ENCODE measurements around the gene INF2.
A peak's percentile ranks its signal among the peaks of the same experiment; 100 is the strongest.

INF2 gene

DNA sequence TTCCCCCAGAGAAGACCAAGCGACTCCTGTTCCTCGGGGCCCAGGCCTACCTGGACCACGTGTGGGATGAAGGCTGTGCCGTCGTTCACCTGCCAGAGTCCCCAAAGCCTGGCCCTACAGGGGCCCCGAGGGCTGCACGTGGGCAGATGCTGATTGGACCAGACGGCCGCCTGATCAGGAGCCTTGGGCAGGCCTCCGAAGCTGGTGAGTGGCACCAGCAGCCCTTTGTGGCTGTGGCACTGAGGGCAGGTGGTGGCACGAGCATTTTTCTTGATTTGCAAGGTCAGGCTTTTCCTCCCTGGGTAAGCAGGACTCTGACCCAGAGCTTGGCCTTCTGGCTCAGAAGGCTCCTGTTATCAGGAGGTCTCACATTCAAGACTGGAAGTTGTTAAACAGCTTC, 66.2 kb downstream of the INF2 start:
- no peak for DNase-seq

DNA sequence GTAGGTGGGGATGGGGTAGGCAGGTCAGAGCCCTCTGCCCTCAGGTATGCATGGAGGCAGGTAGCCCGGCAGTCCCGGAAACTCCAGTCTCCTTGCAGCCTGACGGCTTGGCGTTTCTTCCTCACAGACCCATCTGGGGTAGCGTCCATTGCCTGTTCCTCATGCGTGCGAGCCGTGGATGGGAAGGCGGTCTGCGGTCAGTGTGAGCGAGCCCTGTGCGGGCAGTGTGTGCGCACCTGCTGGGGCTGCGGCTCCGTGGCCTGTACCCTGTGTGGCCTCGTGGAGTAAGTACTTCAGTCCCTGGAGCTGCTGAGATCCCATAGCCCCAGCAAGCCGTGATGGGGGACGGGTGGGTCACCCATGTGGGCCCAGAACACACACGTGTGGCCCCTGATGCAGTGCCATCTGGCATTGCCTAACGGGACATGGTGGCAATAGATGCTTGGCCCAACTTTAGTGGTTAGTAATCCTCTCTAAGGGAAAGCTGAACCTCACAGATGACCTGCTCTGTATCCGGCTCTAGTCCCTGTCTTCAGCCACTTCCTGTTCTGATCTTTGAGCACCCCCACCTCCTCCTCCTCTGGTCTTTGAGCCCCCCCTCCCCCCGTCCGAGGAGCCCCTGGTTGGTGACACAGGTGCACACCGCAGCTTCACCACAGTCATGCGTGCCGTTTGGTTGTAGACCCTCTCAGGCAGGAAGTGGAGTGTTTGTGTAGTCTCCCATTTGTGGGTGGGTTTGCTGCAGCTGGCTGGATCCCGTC, 67.2 kb downstream of the INF2 start:
- no peak for DNase-seq

DNA sequence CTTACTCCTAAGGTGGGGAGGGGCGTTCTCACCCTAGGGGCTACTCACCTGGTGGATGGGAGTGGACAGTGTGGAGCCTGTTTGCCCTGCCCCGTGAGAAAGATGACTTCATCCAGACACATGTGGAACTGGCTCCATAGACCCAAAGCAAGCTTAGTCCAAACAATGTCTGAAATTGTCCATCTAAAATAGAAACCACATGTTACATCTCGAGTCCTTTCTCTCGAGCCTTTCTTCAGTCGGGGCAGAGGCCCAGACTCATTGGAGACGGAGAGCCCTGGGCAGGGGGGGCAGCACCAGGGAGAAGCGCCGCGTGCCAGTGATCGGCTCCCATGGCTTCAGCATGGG, 67.8 kb downstream of the INF2 start:
- no peak for DNase-seq

DNA sequence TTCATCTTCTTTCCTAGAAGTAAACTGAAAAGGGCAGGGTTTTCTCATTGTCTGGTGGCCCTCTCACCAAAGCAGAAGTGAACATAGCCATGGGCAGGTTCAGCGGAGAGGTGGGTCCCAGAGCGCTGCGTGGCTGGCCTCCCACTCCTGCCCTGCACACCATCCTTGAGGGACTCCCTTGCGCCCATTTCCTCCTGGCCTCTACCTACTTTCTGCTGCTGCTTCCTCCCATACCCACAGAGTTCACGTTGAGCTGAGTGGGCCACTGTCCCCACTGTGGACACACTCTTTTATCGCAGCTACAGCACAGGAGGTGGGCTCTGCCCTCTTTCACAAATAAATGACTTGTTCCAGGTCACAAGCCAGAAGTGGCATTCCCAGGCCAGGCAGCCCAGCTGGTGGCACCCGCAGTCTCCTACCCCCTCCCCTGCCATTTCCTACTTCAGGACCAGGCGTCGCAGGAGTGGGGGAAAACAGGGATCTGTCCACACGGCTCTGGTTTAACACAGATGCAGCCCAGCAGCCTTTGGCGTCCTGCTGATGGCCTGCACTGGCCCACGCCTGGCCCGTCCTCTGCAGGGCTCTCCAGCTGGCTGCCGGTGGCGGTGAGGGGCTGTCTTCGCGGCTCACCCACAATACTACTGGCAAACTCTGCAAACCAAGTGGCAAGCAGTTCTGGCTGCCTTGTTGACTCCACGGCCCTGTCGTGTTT, 68.4 kb downstream of the INF2 start:
- DNase-seq, result no peak

DNA sequence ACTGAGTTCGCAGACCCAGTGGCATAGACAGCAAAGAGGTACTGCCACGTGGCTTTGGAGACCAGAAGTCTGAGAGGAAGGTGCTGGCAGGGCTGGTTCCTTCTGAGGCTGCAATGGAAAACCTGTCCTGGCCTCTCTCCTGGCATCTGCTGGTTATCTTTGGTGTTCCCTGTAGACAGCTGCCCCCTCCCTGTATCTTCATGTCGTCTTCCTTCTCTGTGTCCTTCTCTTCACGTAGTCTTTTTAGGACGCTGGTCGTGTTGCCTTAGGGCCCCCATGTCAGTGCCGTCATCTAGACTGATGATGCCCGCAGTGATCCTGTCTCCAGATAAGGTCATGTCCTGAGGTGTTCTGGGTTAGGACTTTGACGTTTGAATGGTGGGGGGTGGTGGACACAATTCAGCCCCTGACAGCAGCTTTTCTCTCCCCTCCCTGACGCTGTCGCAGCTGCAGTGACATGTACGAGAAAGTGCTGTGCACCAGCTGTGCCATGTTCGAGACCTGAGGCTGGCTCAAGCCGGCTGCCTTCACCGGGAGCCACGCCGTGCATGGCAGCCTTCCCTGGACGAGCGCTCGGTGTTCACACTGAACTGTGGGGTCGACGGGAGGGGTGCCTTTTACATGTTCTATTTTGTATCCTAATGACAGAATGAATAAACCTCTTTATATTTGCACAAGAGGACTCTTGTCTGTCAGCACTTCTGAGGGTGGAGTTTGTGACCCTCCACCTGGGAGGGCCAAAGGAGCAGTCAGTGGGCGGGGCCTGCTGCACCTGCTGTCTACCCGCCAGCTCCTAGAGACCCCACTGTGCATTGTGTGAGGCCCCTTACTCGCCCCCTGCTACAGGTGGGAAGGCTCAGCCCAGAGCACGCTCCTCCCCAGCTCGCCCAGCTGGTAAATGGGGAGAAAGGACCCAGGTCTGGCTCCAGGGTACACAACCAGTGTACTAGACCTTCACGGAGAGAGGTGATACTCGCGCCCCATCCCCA, 69.9 kb downstream of the INF2 start:
- no peak for DNase-seq

DNA sequence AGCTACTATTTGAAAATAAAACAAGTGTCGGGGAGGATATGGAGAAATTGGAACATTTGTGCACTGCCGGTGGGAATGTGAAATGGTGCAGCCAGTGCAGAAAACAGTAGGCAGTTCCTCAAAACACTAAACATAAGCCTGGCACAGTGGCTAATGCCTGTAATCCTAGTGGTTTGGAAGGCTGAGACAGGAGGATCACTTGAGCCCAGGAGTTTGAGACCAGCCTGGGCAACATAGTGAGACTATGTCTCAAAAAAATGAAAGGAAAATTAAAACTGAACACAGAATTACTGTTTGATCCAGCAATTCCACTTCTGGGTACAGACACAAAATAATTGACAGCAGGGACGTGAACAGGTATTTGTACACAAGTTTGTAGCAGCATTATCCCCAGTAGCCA, 76.1 kb downstream of the INF2 start:
- DNase-seq, result no peak

DNA sequence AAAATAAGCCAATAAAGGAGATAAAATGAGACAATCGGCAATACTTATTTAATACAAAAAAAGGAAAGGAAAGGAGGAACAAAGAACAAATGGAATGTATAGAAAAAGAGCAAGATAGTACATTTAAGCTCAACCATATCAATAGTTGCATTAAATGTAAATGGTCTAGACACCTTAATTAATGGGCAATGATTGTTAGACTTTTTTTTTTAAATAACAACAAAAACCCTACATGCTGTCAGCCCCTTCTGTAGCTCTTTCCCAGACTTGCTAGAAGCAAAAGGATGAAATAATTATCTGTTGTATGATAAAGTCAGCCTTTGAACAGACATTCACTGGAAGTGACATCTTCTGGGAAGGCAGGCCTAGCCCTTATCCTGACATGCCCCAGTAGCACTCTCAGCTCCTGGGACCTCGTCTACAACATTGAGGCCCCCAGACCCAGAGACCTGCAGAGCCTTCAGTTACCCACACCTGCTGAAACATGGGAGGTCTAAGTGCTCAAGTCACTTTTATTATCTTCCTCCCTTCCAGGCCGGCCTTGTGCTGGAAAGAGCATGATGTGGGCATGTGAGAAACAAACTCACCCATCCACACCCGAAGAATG, 76.9 kb downstream of the INF2 start:
- no peak for DNase-seq

DNA sequence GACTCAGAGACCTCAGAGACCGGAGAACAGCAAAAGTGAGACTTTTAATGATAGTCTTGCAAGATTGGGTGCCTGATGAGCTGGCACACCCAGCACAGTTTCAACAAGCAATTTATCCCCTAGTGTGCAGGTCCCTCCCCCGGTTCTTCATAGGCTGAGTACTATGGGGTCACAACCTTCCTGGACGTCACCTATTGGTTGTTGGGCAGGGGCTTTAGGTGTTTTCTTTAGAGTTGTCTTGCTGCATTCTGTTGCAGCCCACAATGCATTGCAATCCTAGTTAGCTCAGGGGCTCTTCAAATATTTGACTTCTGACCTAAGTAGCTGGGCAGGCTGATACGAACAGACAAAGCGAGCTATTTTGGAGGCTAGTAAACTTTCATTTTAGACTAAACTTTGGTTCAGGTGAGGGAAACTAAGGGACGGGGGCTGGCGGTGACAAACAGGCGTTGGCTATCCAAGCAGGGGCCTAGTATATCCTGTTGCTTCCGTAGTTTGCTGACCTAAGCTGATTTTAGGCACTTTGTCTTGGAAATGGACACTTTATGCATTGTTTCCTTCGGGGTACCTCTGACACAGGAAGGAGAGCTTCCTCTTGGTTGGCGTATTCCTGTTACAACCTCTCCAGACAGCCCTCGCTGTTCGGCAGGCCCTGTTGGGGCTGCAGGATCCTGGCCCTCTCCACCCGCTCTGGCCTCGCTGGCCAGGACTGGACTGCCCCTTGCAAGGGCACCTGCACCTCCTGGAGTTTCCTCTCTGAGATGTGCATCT, 77.6 kb downstream of the INF2 start:
- no peak for DNase-seq

DNA sequence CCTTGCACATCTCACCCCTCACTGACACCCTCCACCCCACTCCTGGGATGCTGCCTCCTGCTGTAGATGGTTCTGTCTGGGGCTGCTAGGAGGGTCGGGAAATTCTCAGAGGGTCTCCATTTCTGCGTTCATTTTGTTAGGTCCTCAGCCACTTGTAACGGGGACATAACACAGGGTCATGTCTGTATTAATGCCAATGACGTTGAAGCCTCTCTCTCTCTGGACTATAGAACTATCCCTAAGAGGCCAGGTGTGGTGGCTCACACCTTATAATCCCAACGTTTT, 78.2 kb downstream of the INF2 start:
- no peak for DNase-seq

DNA sequence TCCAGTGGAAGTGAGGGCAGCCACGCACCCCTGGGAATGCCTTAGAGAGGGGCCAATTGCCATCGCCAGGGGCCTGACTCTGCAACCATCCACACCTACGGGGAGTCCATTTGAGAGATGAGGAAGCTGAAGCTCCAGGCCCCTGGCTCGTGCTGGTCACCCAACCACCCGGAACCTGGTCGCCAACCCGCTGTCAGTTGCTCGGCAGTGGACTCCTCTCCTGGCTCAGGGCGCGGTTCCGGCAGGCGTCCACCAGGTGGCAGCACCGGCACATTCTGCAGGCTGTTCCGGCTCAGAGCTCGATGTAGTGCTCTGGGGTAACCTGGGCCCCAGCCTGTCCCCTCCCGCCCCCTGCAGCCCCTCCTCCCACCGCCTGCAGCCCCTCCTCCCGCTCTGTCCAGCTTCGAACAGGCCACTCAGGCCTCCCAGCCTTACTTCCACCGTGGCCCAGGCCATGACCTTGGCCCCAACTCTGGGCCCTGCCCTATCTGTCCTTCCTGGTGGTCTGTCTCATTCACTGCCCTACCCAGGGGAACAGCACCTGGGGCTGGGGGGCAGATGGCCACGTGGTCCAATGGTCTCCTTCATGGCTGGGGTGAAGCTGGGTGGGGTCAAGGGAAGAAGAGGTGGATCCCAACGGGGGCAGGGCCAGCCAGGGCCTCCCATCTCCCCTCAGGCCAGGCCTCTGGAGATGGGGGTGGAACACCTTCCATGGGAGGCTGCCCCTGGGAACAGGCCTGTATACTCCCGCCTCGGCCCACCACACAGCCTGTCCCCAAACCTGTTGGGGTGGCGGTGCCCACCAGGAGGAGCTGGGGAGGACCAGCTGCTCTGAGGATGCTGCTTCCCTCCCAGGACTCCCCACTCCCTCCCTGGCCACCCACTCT, 79.3 kb downstream of the INF2 start:
- DNase-seq, result peak; percentile 63

DNA sequence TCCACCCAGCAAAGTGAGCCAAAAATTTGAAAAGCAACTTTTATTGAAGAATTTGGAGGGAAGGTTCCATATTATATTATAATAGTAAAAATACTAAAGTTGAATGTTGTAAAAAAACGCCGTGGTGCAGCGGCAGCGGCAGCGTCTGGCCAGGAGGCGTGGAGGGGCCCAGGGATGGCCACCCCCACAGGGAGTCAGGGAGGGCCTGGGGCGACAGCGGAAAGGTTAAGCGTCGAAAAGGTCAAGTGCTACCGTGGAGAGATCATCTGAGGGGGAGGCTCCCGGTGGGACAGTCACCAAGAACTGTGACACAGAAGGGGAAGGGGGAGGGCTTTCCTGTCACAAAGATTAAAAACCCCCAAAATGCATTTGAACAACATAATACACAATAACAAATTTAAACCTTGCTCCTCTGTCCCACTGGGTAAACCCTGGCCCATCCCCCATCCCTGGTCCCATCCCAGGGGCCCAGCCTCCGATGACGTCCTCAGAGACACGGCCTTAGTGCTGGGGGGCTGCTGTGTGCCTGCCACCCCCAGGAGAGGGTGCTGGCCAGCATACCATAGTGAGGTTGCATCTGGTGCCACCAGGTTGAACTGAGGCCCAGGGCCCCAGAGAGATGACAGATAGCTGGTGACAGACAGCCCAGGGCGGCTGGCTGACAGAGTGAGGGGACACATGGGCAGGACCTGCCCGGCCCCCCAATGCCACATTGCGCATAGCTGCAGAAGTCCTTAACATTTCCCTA, 80.1 kb downstream of the INF2 start:
- no peak for DNase-seq

DNA sequence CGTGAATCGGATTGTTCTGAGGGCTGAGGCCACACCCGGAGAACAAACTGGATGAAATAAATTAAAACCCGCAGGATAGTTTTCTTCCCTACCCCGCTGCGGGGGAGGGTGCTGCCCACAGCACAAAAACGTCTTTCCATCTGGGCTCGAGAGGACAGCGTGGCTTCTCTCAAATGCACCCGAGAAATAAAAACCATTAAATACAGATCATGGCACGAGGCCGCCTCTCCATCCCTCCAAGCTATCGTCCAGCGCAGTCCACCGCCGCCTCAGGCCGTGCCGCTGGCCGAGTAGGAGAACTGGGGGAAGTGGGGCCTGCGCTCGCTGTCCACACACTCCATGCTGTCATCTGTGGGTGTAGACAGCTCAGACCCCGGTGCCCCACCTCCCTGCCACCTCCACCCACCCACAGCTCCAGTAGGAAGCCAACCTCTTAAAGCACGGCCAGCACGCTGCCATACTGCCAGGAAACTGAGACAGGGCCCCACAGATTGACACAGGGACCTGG, 80.7 kb downstream of the INF2 start:
- DNase-seq, result no peak

DNA sequence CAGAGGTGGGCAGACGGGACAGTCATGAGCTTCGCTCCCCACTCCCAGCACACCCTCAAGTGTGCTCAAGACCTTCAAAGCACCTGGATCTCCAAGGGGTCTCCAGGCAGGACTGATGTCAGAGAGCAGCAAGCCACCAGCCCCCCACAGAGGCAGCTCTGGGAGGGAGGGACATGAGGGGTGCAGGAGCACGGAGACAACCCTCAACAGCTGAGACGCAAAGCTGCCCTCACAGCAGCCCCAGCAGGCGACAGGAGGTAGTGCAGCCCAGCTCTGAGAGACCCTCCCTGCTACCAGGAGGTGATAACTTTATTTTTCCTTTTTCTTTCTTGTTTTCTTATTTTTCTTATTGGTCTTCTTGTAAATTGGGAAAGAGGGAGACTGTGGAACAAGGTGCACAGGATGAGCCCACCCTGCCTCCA, 81.4 kb downstream of the INF2 start:
- DNase-seq, result peak; percentile 16

DNA sequence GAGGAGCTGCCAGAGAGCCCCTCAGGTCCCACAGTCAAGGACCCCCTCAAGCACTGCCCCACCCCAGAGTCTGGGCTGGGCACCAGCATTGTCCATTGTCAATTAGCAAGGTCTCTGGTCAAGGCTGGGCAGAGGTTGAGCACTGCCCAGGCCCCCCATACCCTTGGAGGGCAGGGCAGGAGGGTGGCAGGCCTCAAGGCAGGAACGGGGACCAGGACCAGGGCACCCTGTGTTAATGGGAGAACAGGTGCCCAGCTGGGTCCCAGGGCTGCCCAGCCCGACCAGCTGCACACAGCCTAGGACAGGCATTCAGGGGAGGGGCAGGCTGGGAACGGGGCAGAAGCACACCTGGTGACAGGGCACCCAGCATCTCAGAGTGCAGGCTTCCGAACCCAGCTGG, 82.0 kb downstream of the INF2 start:
- DNase-seq, result no peak

Data from NCI-H226 (cell line).